ENCODE data around the gene GPR37L1. TPM values are rescaled to one million over a fixed set of nuclear protein-coding genes. Genes with fewer than 3 reads are reported as not detected.
A peak's percentile ranks its signal among the peaks of the same experiment; 100 is the strongest.

Gene GPR37L1
- total RNA-seq, 2 experiments from 2014 or later = not detected

- H3K4me3 Mint-ChIP-seq = no peak overlapping the region
- peaks cover 26% of the 10 kb centered on the region for H3K4me1 Mint-ChIP-seq (ENCODE audit: low read depth)
- H3K36me3 Mint-ChIP-seq (ENCODE audit: low read depth) = peaks cover 61% of the 10 kb centered on the region
- no peak overlapping the region for H3K27ac Mint-ChIP-seq
- CTCF ChIA-PET = no interaction called here
- no peak for DNase-seq
- H3K27me3 Mint-ChIP-seq (ENCODE audit: low read depth) = no peaks in the 10 kb centered on the region
- H3K9me3 Mint-ChIP-seq = no peaks in the 10 kb centered on the region
- intact Hi-C loops (cut with micrococcal nuclease) = no loop called here
Measured at GRCh38 chr1:202152399-202152798, 29.7 kb downstream of the GPR37L1 start.

- Mint-ChIP-seq H3K4me1 (ENCODE audit: low read depth) (peaks cover 34% of the 10 kb centered on the region), H3K27me3 (ENCODE audit: low read depth) (no peaks in the 10 kb centered on the region), H3K27ac (no peak overlapping the region), H3K4me3 (no peak overlapping the region), H3K9me3 (no peaks in the 10 kb centered on the region), H3K36me3 (ENCODE audit: low read depth) (peaks cover 60% of the 10 kb centered on the region)
- intact Hi-C loops (cut with micrococcal nuclease) = no loop called here
- CTCF ChIA-PET = no interaction called here
- no peak for DNase-seq
Measured at GRCh38 chr1:202153284-202153683, 30.6 kb downstream of the GPR37L1 start.

GRCh38 chr1:202154148-202154765 is 31.5 kb downstream of the GPR37L1 start:
- intact Hi-C loops (cut with micrococcal nuclease) = no loop called here

GRCh38 chr1:202154766-202155477 is 32.2 kb downstream of the GPR37L1 start:
- CTCF ChIA-PET = interaction anchor here (0.7 to 3.3 kb wide), 12 partner anchors 8 to 60 kb away, joined by 3 to 18 read pairs (median 8); partner anchors contain the start of genes ARL8A and LGR6
- intact Hi-C loops (cut with micrococcal nuclease) = loop anchor here (1.0 kb wide), 1 partner anchor 10 kb away; no protein-coding TSS in a partner anchor
- Mint-ChIP-seq H3K9me3 (no peaks in the 10 kb centered on the region), H3K36me3 (ENCODE audit: low read depth) (peaks cover 67% of the 10 kb centered on the region), H3K4me1 (ENCODE audit: low read depth) (peaks cover 45% of the 10 kb centered on the region), H3K27me3 (ENCODE audit: low read depth) (no peaks in the 10 kb centered on the region), H3K4me3 (no peak overlapping the region), H3K27ac (peak overlapping the region; percentile 44)
- peak; percentile 64 for DNase-seq

More at GRCh38 chr1:202154148-202154765, 31.5 kb downstream of the GPR37L1 start:
- H3K4me3 Mint-ChIP-seq = no peak overlapping the region
- DNase-seq = no peak
- CTCF ChIA-PET = interaction anchor here (0.6 to 3.3 kb wide), 11 partner anchors 8 to 61 kb away, joined by 3 to 18 read pairs (median 7); partner anchors contain the start of genes ARL8A and LGR6
- H3K27me3 Mint-ChIP-seq (ENCODE audit: low read depth) = no peaks in the 10 kb centered on the region
- peaks cover 63% of the 10 kb centered on the region for H3K36me3 Mint-ChIP-seq (ENCODE audit: low read depth)
- peaks cover 43% of the 10 kb centered on the region for H3K4me1 Mint-ChIP-seq (ENCODE audit: low read depth)
- no peaks in the 10 kb centered on the region for H3K9me3 Mint-ChIP-seq
- H3K27ac Mint-ChIP-seq = peak overlapping the region; percentile 44

- Mint-ChIP-seq H3K4me1 (ENCODE audit: low read depth) (peaks cover 48% of the 10 kb centered on the region), H3K4me3 (no peak overlapping the region), H3K36me3 (ENCODE audit: low read depth) (peaks cover 68% of the 10 kb centered on the region), H3K27ac (peak overlapping the region; percentile 72), H3K27me3 (ENCODE audit: low read depth) (no peaks in the 10 kb centered on the region), H3K9me3 (no peaks in the 10 kb centered on the region)
- DNase-seq = no peak
- intact Hi-C loops (cut with micrococcal nuclease) = loop anchor here (1.0 kb wide), 1 partner anchor 10 kb away; no protein-coding TSS in a partner anchor
- CTCF ChIA-PET = interaction anchor here (1.0 to 3.3 kb wide), 11 partner anchors 9 to 259 kb away, joined by 3 to 18 read pairs (median 8); partner anchors contain the start of genes ARL8A and LGR6
Measured at GRCh38 chr1:202155478-202156021, 32.8 kb downstream of the GPR37L1 start.

- H3K4me1 Mint-ChIP-seq (ENCODE audit: low read depth) = peaks cover 58% of the 10 kb centered on the region
- H3K4me3 Mint-ChIP-seq = no peak overlapping the region
- intact Hi-C loops (cut with micrococcal nuclease) = no loop called here
- DNase-seq = no peak
- no peaks in the 10 kb centered on the region for H3K27me3 Mint-ChIP-seq (ENCODE audit: low read depth)
- CTCF ChIA-PET = interaction anchor here (0.8 to 3.3 kb wide), 7 partner anchors 9 to 260 kb away, joined by 3 to 18 read pairs (median 7); partner anchors contain the start of genes ELF3 and LGR6
- H3K36me3 Mint-ChIP-seq (ENCODE audit: low read depth) = peaks cover 60% of the 10 kb centered on the region
- peak overlapping the region; percentile 36 for H3K27ac Mint-ChIP-seq
- H3K9me3 Mint-ChIP-seq = no peaks in the 10 kb centered on the region
Measured at GRCh38 chr1:202156590-202156989, 33.9 kb downstream of the GPR37L1 start.

GRCh38 chr1:202157945-202158344 is 35.2 kb downstream of the GPR37L1 start:
- DNase-seq = no peak
- Mint-ChIP-seq H3K4me3 (peak overlapping the region; percentile 99), H3K36me3 (ENCODE audit: low read depth) (peaks cover 53% of the 10 kb centered on the region), H3K9me3 (no peaks in the 10 kb centered on the region), H3K27me3 (ENCODE audit: low read depth) (no peaks in the 10 kb centered on the region), H3K4me1 (ENCODE audit: low read depth) (peaks cover 72% of the 10 kb centered on the region), H3K27ac (peak overlapping the region; percentile 100)
- CTCF ChIA-PET = interaction anchor here (0.6 kb wide), 1 partner anchor 12 kb away, joined by 3 read pairs; no protein-coding TSS in a partner anchor
- intact Hi-C loops (cut with micrococcal nuclease) = no loop called here

GRCh38 chr1:202158810-202159533 is 36.3 kb downstream of the GPR37L1 start:
- Mint-ChIP-seq H3K9me3 (no peaks in the 10 kb centered on the region), H3K4me3 (peak overlapping the region; percentile 99), H3K4me1 (ENCODE audit: low read depth) (peaks cover 77% of the 10 kb centered on the region), H3K27ac (peak overlapping the region; percentile 100), H3K27me3 (ENCODE audit: low read depth) (no peaks in the 10 kb centered on the region), H3K36me3 (ENCODE audit: low read depth) (peaks cover 45% of the 10 kb centered on the region)
- peak; percentile 59 for DNase-seq
- intact Hi-C loops (cut with micrococcal nuclease) = no loop called here
- CTCF ChIA-PET = interaction anchor here (1.2 to 2.3 kb wide), 7 partner anchors 12 to 158 kb away, joined by 4 to 13 read pairs (median 9); partner anchors contain the start of genes ARL8A and LGR6

GRCh38 chr1:202159534-202160371 is 37.0 kb downstream of the GPR37L1 start:
- Mint-ChIP-seq H3K4me3 (peak overlapping the region; percentile 99), H3K4me1 (ENCODE audit: low read depth) (peaks cover 82% of the 10 kb centered on the region), H3K9me3 (no peaks in the 10 kb centered on the region), H3K27ac (peak overlapping the region; percentile 100), H3K36me3 (ENCODE audit: low read depth) (peaks cover 42% of the 10 kb centered on the region), H3K27me3 (ENCODE audit: low read depth) (no peaks in the 10 kb centered on the region)
- CTCF ChIA-PET = interaction anchor here (0.5 to 2.3 kb wide), 17 partner anchors 13 to 560 kb away, joined by 3 to 14 read pairs (median 5); partner anchors contain the start of genes ARL8A, LGR6 and UBE2T
- DNase-seq = peak; percentile 89
- intact Hi-C loops (cut with micrococcal nuclease) = loop anchor here (1.0 to 5.0 kb wide), 3 partner anchors 16 to 648 kb away; partner anchors contain the start of gene KDM5B

GRCh38 chr1:202160377-202160940 is 37.7 kb downstream of the GPR37L1 start, which contains the start of gene PTPN7:
Gene PTPN7 (minus strand): TSS chr1:202160602. CDS start chr1:202159402, 1,200 bp downstream.
- no peaks in the 10 kb centered on the region for H3K27me3 Mint-ChIP-seq (ENCODE audit: low read depth)
- no peaks in the 10 kb centered on the region for H3K9me3 Mint-ChIP-seq
- DNase-seq = peak; percentile 96
- peak within 1 kb of the TSS; percentile 100 for H3K27ac Mint-ChIP-seq
- peaks cover 80% of the 10 kb centered on the region for H3K4me1 Mint-ChIP-seq (ENCODE audit: low read depth)
- peak within 1 kb of the TSS; percentile 99 for H3K4me3 Mint-ChIP-seq
- peaks cover 35% of the 10 kb centered on the region for H3K36me3 Mint-ChIP-seq (ENCODE audit: low read depth)
- intact Hi-C loops (cut with micrococcal nuclease) = loop anchor here (1.0 to 5.0 kb wide), 3 partner anchors 17 to 647 kb away; partner anchors contain the start of gene KDM5B
- CTCF ChIA-PET = interaction anchor here (0.9 to 2.3 kb wide), 16 partner anchors 14 to 559 kb away, joined by 3 to 14 read pairs (median 5); partner anchors contain the start of genes ARL8A, LGR6 and UBE2T
